ENCODE data around the gene SLC16A12.

Gene SLC16A12

GRCh38 chr10:89574368-89574767 is 39.0 kb upstream of the SLC16A12 start:
- no peak for TF ChIP-seq CTCF (conservative IDR thresholded peaks at IDR 0.05; ENCODE audit: control insufficient read depth, insufficient read depth, low read depth, low read length)
- DNase-seq (ENCODE audit: low read depth) = peak; percentile 46
- H3K4me3 ChIP-seq (ENCODE audit: control insufficient read depth, low read depth, low read length) = no peak overlapping the region

- no peak for DNase-seq (ENCODE audit: low read depth)
- H3K4me3 ChIP-seq (ENCODE audit: control insufficient read depth, low read depth, low read length) = no peak overlapping the region
- TF ChIP-seq CTCF (conservative IDR thresholded peaks at IDR 0.05; ENCODE audit: control insufficient read depth, insufficient read depth, low read depth, low read length) = no peak
These were observed 32.3 kb upstream of the SLC16A12 start for GRCh38 chr10:89567576-89568245.

GRCh38 chr10:89566992-89567391 is 31.6 kb upstream of the SLC16A12 start:
- no peak for DNase-seq (ENCODE audit: low read depth)
- no peak overlapping the region for H3K4me3 ChIP-seq (ENCODE audit: control insufficient read depth, low read depth, low read length)
- TF ChIP-seq CTCF (conservative IDR thresholded peaks at IDR 0.05; ENCODE audit: control insufficient read depth, insufficient read depth, low read depth, low read length) = no peak

- DNase-seq (ENCODE audit: low read depth) = no peak
- no peak for TF ChIP-seq CTCF (conservative IDR thresholded peaks at IDR 0.05; ENCODE audit: control insufficient read depth, insufficient read depth, low read depth, low read length)
- no peak overlapping the region for H3K4me3 ChIP-seq (ENCODE audit: control insufficient read depth, low read depth, low read length)
These were observed 30.9 kb upstream of the SLC16A12 start for GRCh38 chr10:89566095-89566950.

- no peak for DNase-seq (ENCODE audit: low read depth)
- H3K4me3 ChIP-seq (ENCODE audit: control insufficient read depth, low read depth, low read length) = no peak overlapping the region
- no peak for TF ChIP-seq CTCF (conservative IDR thresholded peaks at IDR 0.05; ENCODE audit: control insufficient read depth, insufficient read depth, low read depth, low read length)
These were observed 29.8 kb upstream of the SLC16A12 start for GRCh38 chr10:89565180-89565579.

GRCh38 chr10:89563861-89564478 is 28.6 kb upstream of the SLC16A12 start:
- peak; percentile 73 for TF ChIP-seq CTCF (conservative IDR thresholded peaks at IDR 0.05; ENCODE audit: control insufficient read depth, insufficient read depth, low read depth, low read length)
- DNase-seq (ENCODE audit: low read depth) = peak; percentile 69
- H3K4me3 ChIP-seq (ENCODE audit: control insufficient read depth, low read depth, low read length) = no peak overlapping the region

All from fibroblast of mammary gland (primary cell).